Measurements from ENCODE around the gene CCDC18. TPM values are rescaled to one million over a fixed set of nuclear protein-coding genes. Genes with fewer than 3 reads are reported as not detected.

The CCDC18 gene
- total RNA-seq, 1 donor from 2014 or later: 3.4 TPM

DNA sequence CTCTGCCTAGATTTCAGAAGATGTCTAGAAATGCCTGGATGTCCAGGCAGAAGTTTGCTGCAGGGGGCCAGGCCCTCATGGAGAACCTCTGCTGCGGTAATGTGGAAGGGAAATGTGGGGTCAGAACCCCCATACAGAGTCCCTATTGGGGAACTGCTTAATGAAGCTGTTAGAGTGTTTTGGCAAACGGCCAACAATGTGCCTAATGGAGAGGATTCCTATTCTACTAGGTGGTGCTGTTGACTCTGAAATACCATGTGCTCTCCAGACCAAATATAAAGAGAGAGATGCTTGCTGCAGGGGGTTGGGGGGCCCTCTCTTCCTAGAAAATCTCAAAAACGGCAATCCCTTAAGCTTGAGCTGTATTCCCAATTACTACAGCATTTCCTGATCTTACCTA is 108.0 kb downstream of the CCDC18 start:
- TF ChIP-seq, protein P1, sequence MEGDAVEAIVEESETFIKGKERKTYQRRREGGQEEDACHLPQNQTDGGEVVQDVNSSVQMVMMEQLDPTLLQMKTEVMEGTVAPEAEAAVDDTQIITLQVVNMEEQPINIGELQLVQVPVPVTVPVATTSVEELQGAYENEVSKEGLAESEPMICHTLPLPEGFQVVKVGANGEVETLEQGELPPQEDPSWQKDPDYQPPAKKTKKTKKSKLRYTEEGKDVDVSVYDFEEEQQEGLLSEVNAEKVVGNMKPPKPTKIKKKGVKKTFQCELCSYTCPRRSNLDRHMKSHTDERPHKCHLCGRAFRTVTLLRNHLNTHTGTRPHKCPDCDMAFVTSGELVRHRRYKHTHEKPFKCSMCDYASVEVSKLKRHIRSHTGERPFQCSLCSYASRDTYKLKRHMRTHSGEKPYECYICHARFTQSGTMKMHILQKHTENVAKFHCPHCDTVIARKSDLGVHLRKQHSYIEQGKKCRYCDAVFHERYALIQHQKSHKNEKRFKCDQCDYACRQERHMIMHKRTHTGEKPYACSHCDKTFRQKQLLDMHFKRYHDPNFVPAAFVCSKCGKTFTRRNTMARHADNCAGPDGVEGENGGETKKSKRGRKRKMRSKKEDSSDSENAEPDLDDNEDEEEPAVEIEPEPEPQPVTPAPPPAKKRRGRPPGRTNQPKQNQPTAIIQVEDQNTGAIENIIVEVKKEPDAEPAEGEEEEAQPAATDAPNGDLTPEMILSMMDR (IDR thresholded peaks at IDR 0.05; ENCODE audit: insufficient read depth, low read length, severe bottlenecking): no peak
- H3K27me3 ChIP-seq (ENCODE audit: control insufficient read depth, insufficient read depth, low read length): no peaks in the 10 kb centered on the region
- no peak for FAIRE-seq
- H3K4me3 ChIP-seq (ENCODE audit: low read depth, low read length): no peak overlapping the region
- DNase-seq (ENCODE audit: low read depth): peak; percentile 15
- H3K36me3 ChIP-seq (ENCODE audit: control insufficient read depth, insufficient read depth, low read length): peaks cover 2% of the 10 kb centered on the region

DNA sequence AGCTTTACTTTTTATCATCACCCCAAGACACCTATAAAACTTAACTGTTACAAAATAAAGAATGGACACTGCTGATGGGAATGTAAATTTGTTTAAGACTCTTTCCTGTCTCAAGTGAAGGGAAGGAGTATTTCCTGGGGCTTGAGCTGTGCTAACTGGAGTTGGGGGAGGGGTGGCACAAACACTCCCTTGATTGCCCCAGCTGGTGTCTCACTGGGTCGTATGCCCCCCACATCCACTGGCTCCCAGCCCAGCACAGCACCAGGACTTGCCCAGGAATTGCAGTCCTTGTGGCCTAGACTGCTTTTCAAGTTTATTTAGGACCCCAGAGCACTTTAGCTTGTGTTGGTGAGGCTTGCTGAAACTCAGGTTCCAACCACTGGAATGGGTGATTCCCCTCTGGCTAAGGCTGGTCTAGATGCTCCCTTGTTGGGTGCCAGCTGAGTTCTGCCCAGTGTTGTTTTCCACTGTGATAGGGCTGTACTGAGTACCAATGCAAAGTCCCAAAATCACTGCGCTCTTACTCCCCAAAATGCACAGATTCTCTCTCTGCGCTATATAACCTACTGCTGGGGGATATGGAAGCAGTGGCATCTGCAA is 116.1 kb downstream of the CCDC18 start:
- no peak for FAIRE-seq
- no peak for DNase-seq (ENCODE audit: low read depth)
- Histone ChIP-seq H3K36me3 (ENCODE audit: control insufficient read depth, insufficient read depth, low read length) (no peaks in the 10 kb centered on the region), H3K4me3 (ENCODE audit: low read depth, low read length) (no peak overlapping the region), H3K27me3 (ENCODE audit: control insufficient read depth, insufficient read depth, low read length) (no peaks in the 10 kb centered on the region)
- TF ChIP-seq, protein P1 (IDR thresholded peaks at IDR 0.05; ENCODE audit: insufficient read depth, low read length, severe bottlenecking): no peak

DNA sequence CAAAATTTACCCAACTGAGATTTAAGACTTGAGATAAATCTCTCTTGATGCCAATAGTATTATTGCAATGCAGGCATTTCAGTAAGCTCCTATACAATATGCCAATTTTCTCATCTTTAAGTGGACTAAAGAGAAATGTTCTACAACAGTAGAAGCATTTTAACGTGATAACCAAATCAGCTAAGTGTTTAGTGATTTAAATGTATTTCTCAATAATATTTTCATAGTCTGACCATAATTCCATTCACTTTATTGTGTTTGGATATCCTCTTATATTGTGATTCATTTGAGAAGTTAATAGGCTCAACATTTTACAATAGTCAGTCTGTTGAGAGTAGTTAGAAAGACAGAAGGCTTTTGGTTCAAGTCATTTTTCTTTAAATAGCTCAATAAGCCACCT is 120.6 kb downstream of the CCDC18 start:
- H3K27me3 ChIP-seq (ENCODE audit: control insufficient read depth, insufficient read depth, low read length): no peaks in the 10 kb centered on the region
- no peak for FAIRE-seq
- H3K4me3 ChIP-seq (ENCODE audit: low read depth, low read length): no peak overlapping the region
- DNase-seq (ENCODE audit: low read depth): no peak
- no peaks in the 10 kb centered on the region for H3K36me3 ChIP-seq (ENCODE audit: control insufficient read depth, insufficient read depth, low read length)
- TF ChIP-seq, protein P1 (IDR thresholded peaks at IDR 0.05; ENCODE audit: insufficient read depth, low read length, severe bottlenecking): no peak

DNA sequence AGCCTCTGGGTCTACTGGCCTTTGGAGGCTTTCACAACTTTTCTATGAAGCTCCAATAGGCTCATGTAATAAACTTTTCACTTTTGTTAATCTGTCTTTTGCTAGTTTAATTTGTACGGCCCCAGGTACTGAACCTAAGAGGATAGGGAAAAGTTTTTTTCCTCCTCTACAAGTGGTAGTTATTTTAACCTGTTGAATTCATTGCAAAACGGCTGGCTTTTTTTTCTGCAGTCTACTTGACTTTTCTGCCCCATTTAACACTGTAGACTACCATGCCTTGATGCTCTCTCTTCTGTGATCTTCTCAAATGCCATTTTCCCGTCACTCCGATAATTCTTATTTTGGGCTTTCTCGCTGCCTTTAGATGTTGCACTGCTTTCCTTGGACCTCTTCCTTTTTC is 121.6 kb downstream of the CCDC18 start:
- TF ChIP-seq, protein P1 (IDR thresholded peaks at IDR 0.05; ENCODE audit: insufficient read depth, low read length, severe bottlenecking): no peak
- no peaks in the 10 kb centered on the region for H3K36me3 ChIP-seq (ENCODE audit: control insufficient read depth, insufficient read depth, low read length)
- H3K27me3 ChIP-seq (ENCODE audit: control insufficient read depth, insufficient read depth, low read length): no peaks in the 10 kb centered on the region
- no peak overlapping the region for H3K4me3 ChIP-seq (ENCODE audit: low read depth, low read length)
- no peak for DNase-seq (ENCODE audit: low read depth)
- no peak for FAIRE-seq

DNA sequence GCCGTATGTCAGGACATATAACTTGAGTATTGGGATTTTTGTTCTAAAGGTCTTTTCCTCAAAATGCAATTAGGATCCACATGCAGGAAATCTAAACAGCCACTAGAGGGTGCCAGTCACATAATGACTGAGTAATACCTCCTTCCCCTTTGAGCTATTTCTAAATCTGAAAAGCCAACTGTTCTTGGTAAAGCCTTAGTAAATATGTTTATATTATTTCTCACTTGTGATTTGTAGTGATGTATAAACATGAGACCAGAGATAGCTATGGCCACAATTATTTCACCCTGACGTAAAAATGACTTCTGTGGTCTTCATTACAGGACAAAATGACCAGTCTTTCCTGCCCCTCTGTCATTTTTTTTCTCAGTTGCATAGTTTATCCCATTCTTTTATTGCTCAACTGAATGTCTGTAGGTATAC is 124.2 kb downstream of the CCDC18 start:
- DNase-seq (ENCODE audit: low read depth) (peak; percentile 68), FAIRE-seq (no peak)
- H3K4me3 ChIP-seq (ENCODE audit: low read depth, low read length): no peak overlapping the region
- TF ChIP-seq, protein P1 (IDR thresholded peaks at IDR 0.05; ENCODE audit: insufficient read depth, low read length, severe bottlenecking): peak; percentile 72
- H3K27me3 ChIP-seq (ENCODE audit: control insufficient read depth, insufficient read depth, low read length): no peaks in the 10 kb centered on the region
- no peaks in the 10 kb centered on the region for H3K36me3 ChIP-seq (ENCODE audit: control insufficient read depth, insufficient read depth, low read length)

DNA sequence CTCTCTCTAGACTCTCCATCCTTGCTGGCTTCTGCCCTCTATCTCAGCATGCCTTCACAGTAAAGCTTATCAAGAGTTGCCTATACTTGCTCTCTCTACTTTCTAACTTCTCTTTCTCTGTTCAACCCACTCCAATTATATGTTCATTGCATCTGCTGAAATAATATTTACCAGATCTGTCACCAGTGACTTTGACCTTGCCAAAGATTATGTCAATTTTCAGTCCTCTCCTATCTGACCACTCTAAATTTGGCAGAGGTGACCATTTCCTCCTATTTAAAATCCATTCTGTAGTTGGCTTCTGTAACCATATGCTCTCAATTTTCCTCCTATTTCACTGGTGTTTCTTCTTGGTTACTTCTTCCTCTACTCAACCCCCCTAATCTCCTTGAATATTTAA is 126.4 kb downstream of the CCDC18 start:
- DNase-seq (ENCODE audit: low read depth): no peak
- H3K27me3 ChIP-seq (ENCODE audit: control insufficient read depth, insufficient read depth, low read length): no peaks in the 10 kb centered on the region
- TF ChIP-seq, protein P1 (IDR thresholded peaks at IDR 0.05; ENCODE audit: insufficient read depth, low read length, severe bottlenecking): no peak
- no peaks in the 10 kb centered on the region for H3K36me3 ChIP-seq (ENCODE audit: control insufficient read depth, insufficient read depth, low read length)
- no peak for FAIRE-seq
- H3K4me3 ChIP-seq (ENCODE audit: low read depth, low read length): no peak overlapping the region
